HCT116 (cell line): ENCODE data around the gene IQGAP3. TPM values are rescaled to one million over a fixed set of nuclear protein-coding genes. Genes with fewer than 3 reads are reported as not detected.

Experiments used
- ATAC-seq: fragments of 200-7000 bp; cut with Tn5 transposase; 2 replicates; pipeline ENCODE4 v1.9.1; 2020; ENCODE audit warnings: mild to moderate bottlenecking, moderate library complexity
- BruUV-seq: library from RNA; stranded (reverse); fragments of 400-500 nt; replicated peaks from 2 replicates; lab custom pipeline; 2021; lab: Mats Ljungman, UMichigan
- CTCF ChIA-PET: fragments of 300-600 bp; sonication (Branson Sonifier 250); formaldehyde crosslinking; loops from one replicate; lab custom pipeline; 2021; ENCODE audit warnings: antibody characterized with exemption; lab: Charles Lee
- POLR2A ChIA-PET: fragments of 300-600, 350-600 bp; sonication (Branson Sonifier 250); formaldehyde crosslinking; loops from one replicate; lab custom pipeline; 2021; ENCODE audit warnings: antibody characterized with exemption; lab: Charles Lee
- RAD21 ChIA-PET, 2 experiments: fragments of 300-600 bp; sonication (Branson Sonifier 250); formaldehyde crosslinking; loops; one replicate each; lab custom pipeline; 2023; ENCODE audit warnings: low total read pairs in 2 of 2; ENCODE audit not compliant: uncharacterized antibody in 2 of 2, unreplicated experiment in 2 of 2, low non-redundant PET in 1 of 2; lab: Charles Lee
- DNase-seq: peaks from one replicate; pipeline ENCODE4 v3.0.0-alpha.2; 2010; ENCODE audit warnings: low read depth, low spot score
- H2AFZ ChIP-seq: fragments of 200-600 bp; shearing (Covaris generic), sonication (generic); 2 replicates; pipeline ENCODE4 v1.6.1; 2017; ENCODE audit warnings: low read depth, mixed run types, mixed read lengths, antibody characterized with exemption, low read length; ENCODE audit not compliant: poor library complexity, severe bottlenecking
- H3K27ac ChIP-seq: 2 replicates; pipeline ENCODE4 v1.5.1; 2012; ENCODE audit warnings: low read depth, low read length
- H3K27me3 ChIP-seq: fragments of 200-600 bp; sonication (generic); 2 replicates; pipeline ENCODE4 v1.6.1; 2016; ENCODE audit warnings: mixed run types, low read length, mixed read lengths; ENCODE audit not compliant: insufficient read depth
- H3K36me3 ChIP-seq, 2 experiments: fragments of 200-500 bp in 1 of 2; fragments of 200-600 bp in 1 of 2; sonication (Bioruptor generic) in 1 of 2; sonication (generic) in 1 of 2; 2 replicates each; pipeline versions ENCODE4 v1.5.1 to v1.6.1; 2014 to 2016; ENCODE audit warnings: low read length in 2 of 2, inconsistent platforms in 1 of 2, mixed read lengths in 1 of 2, mixed run types in 1 of 2; ENCODE audit not compliant: insufficient read depth in 2 of 2, control insufficient read depth in 1 of 2
- H3K4me1 ChIP-seq, 2 experiments: fragments of 200-600 bp in 1 of 2; sonication (generic) in 1 of 2; 2 replicates each; pipeline versions ENCODE4 v1.5.1 to v1.6.1; 2012 to 2017; ENCODE audit warnings: low read length in 2 of 2, inconsistent platforms in 1 of 2, mild to moderate bottlenecking in 1 of 2, mixed read lengths in 1 of 2, mixed run types in 1 of 2, moderate library complexity in 1 of 2; ENCODE audit not compliant: insufficient read depth in 2 of 2, control insufficient read depth in 1 of 2
- H3K4me2 ChIP-seq: fragments of 200-600 bp; sonication (generic); 2 replicates; pipeline ENCODE4 v1.6.1; 2017; ENCODE audit warnings: mixed run types, low read length, mixed read lengths
- H3K4me3 ChIP-seq, 2 experiments: fragments of 200-600 bp in 1 of 2; sonication (generic) in 1 of 2; replicated peaks in 1 of 2; 2 replicates each; pipeline ENCODE4 v1.5.1; 2011 to 2016; ENCODE audit warnings: low read length in 2 of 2, control low read depth in 1 of 2, low read depth in 1 of 2, mild to moderate bottlenecking in 1 of 2, mixed read lengths in 1 of 2, mixed run types in 1 of 2
- H3K79me2 ChIP-seq: fragments of 200-600 bp; sonication (generic); 2 replicates; pipeline ENCODE4 v1.6.1; 2017; ENCODE audit warnings: mild to moderate bottlenecking, mixed run types, low read length, moderate library complexity, mixed read lengths; ENCODE audit not compliant: insufficient read depth
- H3K9ac ChIP-seq: fragments of 200-600 bp; sonication (generic); 2 replicates; pipeline ENCODE4 v1.6.1; 2016; ENCODE audit warnings: low read length, mixed read lengths
- H3K9me2 ChIP-seq: fragments of 200-600 bp; sonication (generic), shearing (Covaris generic); 2 replicates; pipeline ENCODE4 v1.6.1; 2017; ENCODE audit warnings: mixed run types, mild to moderate bottlenecking, moderate library complexity; ENCODE audit not compliant: insufficient read depth
- H3K9me3 ChIP-seq, 2 experiments: fragments of 200-500 bp in 1 of 2; fragments of 200-600 bp in 1 of 2; sonication (Bioruptor generic) in 1 of 2; sonication (generic) in 1 of 2; 2 replicates each; pipeline ENCODE4 v1.6.1; 2014 to 2017; ENCODE audit warnings: low read length in 2 of 2, mixed read lengths in 2 of 2, inconsistent platforms in 1 of 2, low read depth in 1 of 2, mild to moderate bottlenecking in 1 of 2, mixed run types in 1 of 2, moderate library complexity in 1 of 2; ENCODE audit not compliant: control insufficient read depth in 1 of 2, insufficient read depth in 1 of 2
- H4K20me1 ChIP-seq: fragments of 200-600 bp; sonication (generic), shearing (Covaris generic); 2 replicates; pipeline ENCODE4 v1.6.1; 2017; ENCODE audit warnings: mixed run types, mild to moderate bottlenecking, moderate library complexity; ENCODE audit not compliant: insufficient read depth
- ATF3 ChIP-seq: IDR thresholded peaks from 2 replicates; pipeline ENCODE4 v1.6.1; 2012
- CBX3 ChIP-seq: IDR thresholded peaks from 2 replicates; pipeline ENCODE4 v1.6.1; 2012; ENCODE audit warnings: low read depth
- CEBPB ChIP-seq: IDR thresholded peaks from 2 replicates; pipeline ENCODE4 v1.6.1; 2012; ENCODE audit warnings: low read depth
- EGR1 ChIP-seq: IDR thresholded peaks from 2 replicates; pipeline ENCODE4 v1.6.1; 2012; ENCODE audit warnings: low read depth
- EZH2phosphoT487 ChIP-seq: fragments of 200-600 bp; IDR thresholded peaks from 2 replicates; pipeline ENCODE4 v1.6.1; 2018; ENCODE audit warnings: antibody characterized with exemption, borderline replicate concordance
- FOSL1 ChIP-seq: IDR thresholded peaks from 2 replicates; pipeline ENCODE4 v1.6.1; 2012; ENCODE audit warnings: low read depth
- YY1 ChIP-seq: IDR thresholded peaks from 2 replicates; pipeline ENCODE4 v1.6.1; 2011; ENCODE audit warnings: low read length, low read depth, moderate library complexity, mild to moderate bottlenecking; ENCODE audit not compliant: insufficient replicate concordance; ENCODE audit errors: extremely low read depth
- ZFX ChIP-seq: fragments of 450-650 bp; IDR thresholded peaks from 2 replicates; pipeline ENCODE4 v1.6.1; 2017
- ZNF274 ChIP-seq: fragments of 200-500 bp; sonication (Bioruptor generic); IDR thresholded peaks from 2 replicates; pipeline ENCODE4 v1.6.1; 2014; ENCODE audit warnings: mild to moderate bottlenecking, low read depth, low read length, inconsistent platforms
- intact Hi-C: fragments of 100-400 bp; cut with micrococcal nuclease; formaldehyde crosslinking; loops from 2 replicates; pipeline ENCODE4 v1.10.0; 2022
- total RNA-seq: library from RNA; stranded (reverse); gene quantifications from one replicate; pipeline ENCODE4 v1.2.1, GENCODE V29; 2021; ENCODE audit not compliant: unreplicated experiment
- TF ChIP-seq, protein P1 (sequence below), 3 experiments: fragments of 200-600 bp in 1 of 3; sonication (generic) in 1 of 3; IDR thresholded peaks in 2 of 3; conservative IDR thresholded peaks in 1 of 3; 2 replicates each; pipeline ENCODE4 v1.5.1; 2012 to 2017; ENCODE audit warnings: low read depth in 2 of 3, low read length in 2 of 3, antibody characterized with exemption in 1 of 3, borderline replicate concordance in 1 of 3, control low read depth in 1 of 3, mild to moderate bottlenecking in 1 of 3, mixed read lengths in 1 of 3, mixed run types in 1 of 3, moderate library complexity in 1 of 3; ENCODE audit not compliant: insufficient read depth in 1 of 3

The IQGAP3 gene
- total RNA-seq, 1 experiment from 2014 or later, result 38.8 TPM

DNA sequence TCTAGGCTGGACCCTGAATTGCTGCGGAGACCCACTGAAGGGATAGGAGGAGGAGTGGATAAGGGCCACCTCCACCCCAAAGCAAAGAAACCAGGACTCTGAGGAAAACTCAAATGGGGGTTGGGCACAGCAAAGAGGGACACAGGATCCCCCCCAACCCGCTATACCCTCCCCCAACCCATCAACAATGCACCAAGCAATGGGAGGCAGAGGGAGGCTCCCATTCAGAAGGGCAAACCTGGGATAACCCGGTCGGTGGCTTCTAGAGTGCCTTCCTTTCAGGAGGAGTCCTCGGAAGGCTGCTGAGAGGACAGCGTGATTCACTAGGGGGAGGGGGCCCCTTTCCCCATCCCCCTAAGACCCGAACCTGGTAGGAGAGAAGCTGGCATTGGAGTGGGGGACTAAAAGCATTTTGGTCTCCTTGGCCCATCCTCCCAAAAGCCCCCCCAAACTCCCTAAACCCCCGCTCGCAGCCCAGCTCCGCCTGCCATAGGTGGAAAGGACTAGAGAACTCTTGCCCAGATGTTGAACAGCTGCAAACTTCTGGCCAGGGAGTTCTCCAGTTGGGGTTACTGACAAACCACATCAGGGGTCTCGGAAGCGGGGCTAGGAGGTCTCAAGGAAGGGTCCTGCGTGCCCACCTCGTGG is 73.0 kb downstream of the IQGAP3 start:
- Histone ChIP-seq H3K27me3 (no peaks in the 10 kb centered on the region), H4K20me1 (no peaks in the 10 kb centered on the region), H3K4me2 (peak overlapping the region; percentile 93), H3K79me2 (peaks cover 61% of the 10 kb centered on the region), H2AFZ (no peak overlapping the region), H3K9ac (peak overlapping the region; percentile 97), H3K4me3 (peak overlapping the region; percentile 89 to 97), H3K36me3 (no peaks in the 10 kb centered on the region), H3K4me1 (peaks cover 47 to 80% of the 10 kb centered on the region in 2 experiments), H3K9me2 (no peaks in the 10 kb centered on the region), H3K27ac (peak overlapping the region; percentile 2; the same call in 1 of the 2 replicates), H3K9me3 (no peaks in the 10 kb centered on the region)
- ChIA-PET RAD21 (no interaction called here), POLR2A (interaction anchor here (0.7 kb wide), 1 partner anchor 1525 kb away, joined by 3 read pairs; no protein-coding TSS in a partner anchor), CTCF (interaction anchor here (0.7 kb wide), 1 partner anchor 19 kb away, joined by 3 read pairs; no protein-coding TSS in a partner anchor)
- no peak for DNase-seq
- no peak for TF ChIP-seq EGR1
- no peak for TF ChIP-seq ATF3
- TF ChIP-seq YY1, result no peak
- TF ChIP-seq FOSL1, result no peak
- TF ChIP-seq EZH2phosphoT487, result no peak
- no peak for TF ChIP-seq ZNF274
- TF ChIP-seq, protein P1, sequence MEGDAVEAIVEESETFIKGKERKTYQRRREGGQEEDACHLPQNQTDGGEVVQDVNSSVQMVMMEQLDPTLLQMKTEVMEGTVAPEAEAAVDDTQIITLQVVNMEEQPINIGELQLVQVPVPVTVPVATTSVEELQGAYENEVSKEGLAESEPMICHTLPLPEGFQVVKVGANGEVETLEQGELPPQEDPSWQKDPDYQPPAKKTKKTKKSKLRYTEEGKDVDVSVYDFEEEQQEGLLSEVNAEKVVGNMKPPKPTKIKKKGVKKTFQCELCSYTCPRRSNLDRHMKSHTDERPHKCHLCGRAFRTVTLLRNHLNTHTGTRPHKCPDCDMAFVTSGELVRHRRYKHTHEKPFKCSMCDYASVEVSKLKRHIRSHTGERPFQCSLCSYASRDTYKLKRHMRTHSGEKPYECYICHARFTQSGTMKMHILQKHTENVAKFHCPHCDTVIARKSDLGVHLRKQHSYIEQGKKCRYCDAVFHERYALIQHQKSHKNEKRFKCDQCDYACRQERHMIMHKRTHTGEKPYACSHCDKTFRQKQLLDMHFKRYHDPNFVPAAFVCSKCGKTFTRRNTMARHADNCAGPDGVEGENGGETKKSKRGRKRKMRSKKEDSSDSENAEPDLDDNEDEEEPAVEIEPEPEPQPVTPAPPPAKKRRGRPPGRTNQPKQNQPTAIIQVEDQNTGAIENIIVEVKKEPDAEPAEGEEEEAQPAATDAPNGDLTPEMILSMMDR (IDR thresholded peaks at IDR 0.05 in 2 of 3, conservative IDR thresholded peaks at IDR 0.05 in 1 of 3; ENCODE audit: borderline replicate concordance in 1 of 3, insufficient read depth in 1 of 3, low read depth in 2 of 3, low read length in 2 of 3), result no peak
- no peak for TF ChIP-seq CEBPB
- no peak for TF ChIP-seq ZFX
- no peak for TF ChIP-seq CBX3
- no peak for ATAC-seq
- intact Hi-C loops, result no loop called here
- BruUV-seq, result TSS peak; percentile 38
